Thyroid gland (tissue), 4 donors: ENCODE results near the gene MPL.

Experiments used
- CTCF ChIP-seq, 6 experiments: fragments of 200-600 bp in 3 of 6; fragments of 450-650 bp in 3 of 6; sonication (generic) in 3 of 6; IDR thresholded peaks; one replicate each; pipeline ENCODE4 v1.5.1; 2016 to 2019; ENCODE audit warnings: antibody characterized with exemption in 6 of 6, mild to moderate bottlenecking in 2 of 6, inconsistent platforms in 1 of 6, moderate library complexity in 1 of 6
- POLR2A ChIP-seq, 2 donors: fragments of 450-650 bp; IDR thresholded peaks; one replicate each; pipeline ENCODE4 v1.6.1; 2017; ENCODE audit warnings: antibody characterized with exemption in 2 of 2, mild to moderate bottlenecking in 2 of 2, moderate library complexity in 1 of 2

- TF ChIP-seq POLR2A (IDR thresholded peaks at IDR 0.05) = no peak
- TF ChIP-seq CTCF (IDR thresholded peaks at IDR 0.05) = no peak
Measured at GRCh38 chr1:43368646-43369020, 31.0 kb downstream of the MPL start.
